CD8-positive, alpha-beta memory T cell (primary cell): ENCODE measurements around the gene TOE1. TPM values are rescaled to one million over a fixed set of nuclear protein-coding genes. Genes with fewer than 3 reads are reported as not detected.
A peak's percentile ranks its signal among the peaks of the same experiment; 100 is the strongest.

Source experiments
- CTCF ChIA-PET: fragments of 350-600 bp; sonication (Branson Sonifier 250); formaldehyde crosslinking; loops from one replicate; lab custom pipeline; 2021; ENCODE audit warnings: antibody characterized with exemption; lab: Charles Lee
- POLR2A ChIA-PET: fragments of 350-600 bp; sonication (Branson Sonifier 250); formaldehyde crosslinking; loops from one replicate; lab custom pipeline; 2021; ENCODE audit warnings: antibody characterized with exemption; lab: Charles Lee
- DNase-seq, 5 donors: peaks; one replicate each; pipeline versions ENCODE4 v3.0.0 to v3.0.0-alpha.2; 2020 to 2022; ENCODE audit warnings: mixed read lengths in 1 of 5
- H3K27ac ChIP-seq: one replicate; pipeline ENCODE4 v1.7.0; 2013; ENCODE audit warnings: low read depth, mild to moderate bottlenecking, low read length, moderate library complexity
- H3K27me3 ChIP-seq: 2 replicates; pipeline ENCODE4 v1.7.0; 2013; ENCODE audit warnings: low read length, mild to moderate bottlenecking; ENCODE audit not compliant: insufficient read depth, poor library complexity, severe bottlenecking
- H3K36me3 ChIP-seq: 2 replicates; pipeline ENCODE4 v1.7.0; 2013; ENCODE audit warnings: mild to moderate bottlenecking, low read length, moderate library complexity; ENCODE audit not compliant: insufficient read depth
- H3K4me1 ChIP-seq: 2 replicates; pipeline ENCODE4 v1.7.0; 2013; ENCODE audit warnings: mild to moderate bottlenecking, low read length, moderate library complexity; ENCODE audit not compliant: insufficient read depth
- H3K4me3 ChIP-seq: 2 replicates; pipeline ENCODE4 v1.7.0; 2013; ENCODE audit warnings: mild to moderate bottlenecking, low read length
- H3K9me3 ChIP-seq: 2 replicates; pipeline ENCODE4 v1.7.0; 2013; ENCODE audit warnings: mild to moderate bottlenecking, low read length
- H3K27ac Mint-ChIP-seq, 8 donors: one replicate each; pipeline ENCODE4 v1.8.0; 2020 to 2021; ENCODE audit warnings: mixed read lengths in 8 of 8, mild to moderate bottlenecking in 6 of 8, inconsistent platforms in 3 of 8, moderate library complexity in 3 of 8
- H3K27me3 Mint-ChIP-seq, 2 donors: one replicate each; pipeline ENCODE4 v1.8.0; 2020 to 2021; ENCODE audit warnings: mixed read lengths in 2 of 2, mild to moderate bottlenecking in 1 of 2, moderate library complexity in 1 of 2
- H3K36me3 Mint-ChIP-seq, 3 donors: one replicate each; pipeline ENCODE4 v1.8.0; 2020 to 2021; ENCODE audit warnings: mixed read lengths in 3 of 3, inconsistent platforms in 1 of 3, mild to moderate bottlenecking in 1 of 3
- H3K4me1 Mint-ChIP-seq, 3 donors: one replicate each; pipeline ENCODE4 v1.8.0; 2020 to 2021; ENCODE audit warnings: mixed read lengths in 3 of 3, inconsistent platforms in 1 of 3, mild to moderate bottlenecking in 1 of 3
- H3K4me3 Mint-ChIP-seq, 7 donors: one replicate each; pipeline ENCODE4 v1.8.0; 2020 to 2021; ENCODE audit warnings: mixed read lengths in 7 of 7, mild to moderate bottlenecking in 6 of 7, moderate library complexity in 4 of 7, inconsistent platforms in 2 of 7
- H3K9me3 Mint-ChIP-seq, 5 donors: one replicate each; pipeline ENCODE4 v1.8.0; 2020 to 2022; ENCODE audit warnings: mixed read lengths in 5 of 5, mild to moderate bottlenecking in 3 of 5, moderate library complexity in 2 of 5, inconsistent platforms in 1 of 5
- polyA plus RNA-seq: library from polyadenylated mRNA; unstranded; fragments of 300-500 nt; fragmentation: Illumina TruSeq; gene quantifications from one replicate; pipeline ENCODE4 v1.2.3, GENCODE V29; 2021
- total RNA-seq, 2 experiments: library from RNA; stranded (reverse); gene quantifications; one replicate each; pipeline ENCODE4 v1.2.3, GENCODE V29; 2021

TOE1 gene
- total and polyA plus RNA-seq, 3 experiments from 2014 or later, result 12.5 to 48.9 (median 46.4) TPM

- Histone ChIP-seq H3K27me3 (no peaks in the 10 kb centered on the region), H3K4me1 (no peaks in the 10 kb centered on the region), H3K9me3 (no peaks in the 10 kb centered on the region), H3K36me3 (no peaks in the 10 kb centered on the region), H3K4me3 (no peak overlapping the region), H3K27ac (no peak overlapping the region)
- Mint-ChIP-seq H3K4me1 (no peaks in the 10 kb centered on the region), H3K36me3 (no peaks in the 10 kb centered on the region), H3K27me3 (no peaks in the 10 kb centered on the region), H3K4me3 (no peak overlapping the region), H3K27ac (no peak overlapping the region), H3K9me3 (no peaks in the 10 kb centered on the region)
- DNase-seq, result no peak
- POLR2A ChIA-PET, result no interaction called here
- CTCF ChIA-PET, result interaction anchor here (0.7 to 1.3 kb wide), 2 partner anchors 9 to 11 kb away, joined by 3 read pairs; no protein-coding TSS in a partner anchor
These were observed 25.7 kb upstream of the TOE1 start for GRCh38 chr1:45314266-45314665.

GRCh38 chr1:45317166-45317565 lies 22.8 kb upstream of the TOE1 start:
- no peaks in the 10 kb centered on the region for H3K27me3 ChIP-seq
- Mint-ChIP-seq H3K27ac (no peak overlapping the region), H3K4me1 (no peaks in the 10 kb centered on the region), H3K36me3 (no peaks in the 10 kb centered on the region), H3K9me3 (no peaks in the 10 kb centered on the region), H3K4me3 (no peak overlapping the region), H3K27me3 (no peaks in the 10 kb centered on the region)
- POLR2A ChIA-PET, result no interaction called here
- no peak overlapping the region for H3K27ac ChIP-seq
- no peak for DNase-seq
- H3K4me1 ChIP-seq, result no peaks in the 10 kb centered on the region
- no peaks in the 10 kb centered on the region for H3K36me3 ChIP-seq
- no peaks in the 10 kb centered on the region for H3K9me3 ChIP-seq
- no peak overlapping the region for H3K4me3 ChIP-seq
- CTCF ChIA-PET, result interaction anchor here (0.7 kb wide), 1 partner anchor 167 kb away, joined by 3 read pairs; no protein-coding TSS in a partner anchor

- no peak overlapping the region for H3K27ac ChIP-seq
- H3K4me3 ChIP-seq, result no peak overlapping the region
- Mint-ChIP-seq H3K27ac (no peak overlapping the region), H3K27me3 (no peaks in the 10 kb centered on the region), H3K4me3 (no peak overlapping the region), H3K4me1 (no peaks in the 10 kb centered on the region), H3K9me3 (no peaks in the 10 kb centered on the region), H3K36me3 (no peaks in the 10 kb centered on the region)
- H3K27me3 ChIP-seq, result no peaks in the 10 kb centered on the region
- POLR2A ChIA-PET, result no interaction called here
- DNase-seq, result no peak
- CTCF ChIA-PET, result no interaction called here
- no peaks in the 10 kb centered on the region for H3K36me3 ChIP-seq
- no peaks in the 10 kb centered on the region for H3K4me1 ChIP-seq
- no peaks in the 10 kb centered on the region for H3K9me3 ChIP-seq
These were observed 20.2 kb upstream of the TOE1 start for GRCh38 chr1:45319761-45320160.

GRCh38 chr1:45321444-45321843 lies 18.5 kb upstream of the TOE1 start:
- Histone ChIP-seq H3K36me3 (no peaks in the 10 kb centered on the region), H3K27ac (no peak overlapping the region), H3K4me1 (peaks cover 3% of the 10 kb centered on the region), H3K4me3 (no peak overlapping the region), H3K27me3 (no peaks in the 10 kb centered on the region), H3K9me3 (no peaks in the 10 kb centered on the region)
- ChIA-PET CTCF (no interaction called here), POLR2A (no interaction called here)
- H3K9me3 Mint-ChIP-seq, result no peaks in the 10 kb centered on the region
- H3K27ac Mint-ChIP-seq, result no peak overlapping the region
- no peak overlapping the region for H3K4me3 Mint-ChIP-seq
- H3K4me1 Mint-ChIP-seq, result peaks cover 0 to 2% (median 0%) of the 10 kb centered on the region in 3 donors
- H3K36me3 Mint-ChIP-seq, result no peaks in the 10 kb centered on the region
- H3K27me3 Mint-ChIP-seq, result no peaks in the 10 kb centered on the region
- no peak for DNase-seq

GRCh38 chr1:45322486-45323040 lies 17.4 kb upstream of the TOE1 start:
- H3K9me3 ChIP-seq, result no peaks in the 10 kb centered on the region
- no peaks in the 10 kb centered on the region for H3K27me3 Mint-ChIP-seq
- H3K27ac ChIP-seq, result no peak overlapping the region
- DNase-seq, result no peak
- H3K36me3 ChIP-seq, result no peaks in the 10 kb centered on the region
- H3K4me3 ChIP-seq, result no peak overlapping the region
- H3K27me3 ChIP-seq, result no peaks in the 10 kb centered on the region
- H3K4me3 Mint-ChIP-seq, result no peak overlapping the region
- no peak overlapping the region for H3K27ac Mint-ChIP-seq
- ChIA-PET POLR2A (interaction anchor here (0.7 kb wide), 1 partner anchor 173 kb away, joined by 3 read pairs; no protein-coding TSS in a partner anchor), CTCF (no interaction called here)
- H3K36me3 Mint-ChIP-seq, result no peaks in the 10 kb centered on the region
- H3K4me1 Mint-ChIP-seq, result peaks cover 0 to 7% (median 0%) of the 10 kb centered on the region in 3 donors
- H3K4me1 ChIP-seq, result peaks cover 9% of the 10 kb centered on the region
- H3K9me3 Mint-ChIP-seq, result no peaks in the 10 kb centered on the region

GRCh38 chr1:45325851-45326506 lies 14.0 kb upstream of the TOE1 start:
- H3K36me3 Mint-ChIP-seq, result peaks cover 0 to 16% (median 2%) of the 10 kb centered on the region in 3 donors
- H3K27ac Mint-ChIP-seq, result peak overlapping the region in 2 of 8 donors; percentile 55 to 80
- Histone ChIP-seq H3K36me3 (peaks cover 4% of the 10 kb centered on the region), H3K9me3 (no peaks in the 10 kb centered on the region), H3K4me1 (peaks cover 11% of the 10 kb centered on the region), H3K27me3 (no peaks in the 10 kb centered on the region), H3K27ac (no peak overlapping the region), H3K4me3 (no peak overlapping the region)
- H3K4me3 Mint-ChIP-seq, result peak overlapping the region; percentile 71 to 90 (median 83)
- DNase-seq, result no peak
- peaks cover 0 to 20% (median 6%) of the 10 kb centered on the region in 3 donors for H3K4me1 Mint-ChIP-seq
- ChIA-PET POLR2A (interaction anchor here (1.3 to 3.1 kb wide), 2 partner anchors 14 to 22 kb away, joined by 4 to 33 read pairs; partner anchors contain the start of genes MUTYH and TOE1), CTCF (interaction anchor here (1.3 to 2.1 kb wide), 3 partner anchors 11 to 526 kb away, joined by 3 to 6 read pairs (median 5); partner anchors contain the start of gene PLK3)
- H3K27me3 Mint-ChIP-seq, result peaks cover 0 to 2% of the 10 kb centered on the region in 2 donors
- H3K9me3 Mint-ChIP-seq, result no peaks in the 10 kb centered on the region

GRCh38 chr1:45326627-45327623 lies 13.0 kb upstream of the TOE1 start, which contains the start of gene HPDL:
Gene HPDL (plus strand): TSS chr1:45326895. CDS start chr1:45327149, 254 bp downstream.
- CTCF ChIA-PET, result interaction anchor here (0.7 to 2.1 kb wide), 7 partner anchors 12 to 527 kb away, joined by 3 to 10 read pairs (median 6); partner anchors contain the start of genes MUTYH, PLK3 and TOE1
- H3K27ac Mint-ChIP-seq, result peak within 1 kb of the TSS in 4 of 8 donors; percentile 55 to 82 (median 73)
- Histone ChIP-seq H3K4me1 (peaks cover 11% of the 10 kb centered on the region), H3K9me3 (no peaks in the 10 kb centered on the region), H3K27ac (no peak within 1 kb of the TSS), H3K4me3 (peak within 1 kb of the TSS; percentile 79), H3K27me3 (no peaks in the 10 kb centered on the region), H3K36me3 (peaks cover 4% of the 10 kb centered on the region)
- peaks cover 0 to 21% (median 2%) of the 10 kb centered on the region in 3 donors for H3K36me3 Mint-ChIP-seq
- peaks cover 0 to 2% of the 10 kb centered on the region in 2 donors for H3K27me3 Mint-ChIP-seq
- DNase-seq, result peak; percentile 28 to 67 (median 44)
- POLR2A ChIA-PET, result interaction anchor here (1.3 to 3.1 kb wide), 3 partner anchors 13 to 23 kb away, joined by 4 to 33 read pairs (median 4); partner anchors contain the start of genes MUTYH and TOE1
- peak within 1 kb of the TSS; percentile 82 to 90 (median 85) for H3K4me3 Mint-ChIP-seq
- peaks cover 0 to 20% (median 6%) of the 10 kb centered on the region in 3 donors for H3K4me1 Mint-ChIP-seq
- H3K9me3 Mint-ChIP-seq, result no peaks in the 10 kb centered on the region
